GM12874 (cell line): Measurements from ENCODE around the gene DPEP2.

Source experiments
- TF ChIP-seq, protein P1 (sequence below): IDR thresholded peaks from 2 replicates; pipeline ENCODE4 v1.5.1; 2011; ENCODE audit warnings: low read depth, mild to moderate bottlenecking, control low read depth, low read length, moderate library complexity; ENCODE audit not compliant: insufficient read depth

The DPEP2 gene

DNA sequence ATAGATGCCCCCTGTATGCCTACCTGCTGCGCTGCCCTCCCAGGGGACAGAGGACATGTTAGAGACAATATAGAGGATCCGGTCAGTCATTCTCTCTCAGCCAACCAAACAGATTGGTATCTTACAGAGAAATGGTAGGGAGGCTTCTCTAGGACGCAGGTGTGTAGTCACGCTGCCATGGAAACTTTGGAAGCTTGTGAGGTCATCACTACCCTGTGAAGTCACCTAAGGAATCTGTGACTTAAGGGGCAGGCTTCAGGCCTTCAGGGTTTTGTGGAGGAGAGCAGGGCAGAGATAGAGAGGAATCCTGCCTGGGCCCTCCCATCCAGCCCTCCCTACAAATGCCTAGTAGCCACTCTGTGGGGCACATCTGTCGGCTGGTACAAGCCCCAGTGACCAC lies 16.4 kb upstream of the DPEP2 start, which contains the start of gene DPEP2NB:
DPEP2NB (minus strand) TSS at position 231 of the 400 bp plus-strand sequence; CDS start at position 90, 141 bp downstream.
- TF ChIP-seq, protein P1, sequence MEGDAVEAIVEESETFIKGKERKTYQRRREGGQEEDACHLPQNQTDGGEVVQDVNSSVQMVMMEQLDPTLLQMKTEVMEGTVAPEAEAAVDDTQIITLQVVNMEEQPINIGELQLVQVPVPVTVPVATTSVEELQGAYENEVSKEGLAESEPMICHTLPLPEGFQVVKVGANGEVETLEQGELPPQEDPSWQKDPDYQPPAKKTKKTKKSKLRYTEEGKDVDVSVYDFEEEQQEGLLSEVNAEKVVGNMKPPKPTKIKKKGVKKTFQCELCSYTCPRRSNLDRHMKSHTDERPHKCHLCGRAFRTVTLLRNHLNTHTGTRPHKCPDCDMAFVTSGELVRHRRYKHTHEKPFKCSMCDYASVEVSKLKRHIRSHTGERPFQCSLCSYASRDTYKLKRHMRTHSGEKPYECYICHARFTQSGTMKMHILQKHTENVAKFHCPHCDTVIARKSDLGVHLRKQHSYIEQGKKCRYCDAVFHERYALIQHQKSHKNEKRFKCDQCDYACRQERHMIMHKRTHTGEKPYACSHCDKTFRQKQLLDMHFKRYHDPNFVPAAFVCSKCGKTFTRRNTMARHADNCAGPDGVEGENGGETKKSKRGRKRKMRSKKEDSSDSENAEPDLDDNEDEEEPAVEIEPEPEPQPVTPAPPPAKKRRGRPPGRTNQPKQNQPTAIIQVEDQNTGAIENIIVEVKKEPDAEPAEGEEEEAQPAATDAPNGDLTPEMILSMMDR, result no peak

DNA sequence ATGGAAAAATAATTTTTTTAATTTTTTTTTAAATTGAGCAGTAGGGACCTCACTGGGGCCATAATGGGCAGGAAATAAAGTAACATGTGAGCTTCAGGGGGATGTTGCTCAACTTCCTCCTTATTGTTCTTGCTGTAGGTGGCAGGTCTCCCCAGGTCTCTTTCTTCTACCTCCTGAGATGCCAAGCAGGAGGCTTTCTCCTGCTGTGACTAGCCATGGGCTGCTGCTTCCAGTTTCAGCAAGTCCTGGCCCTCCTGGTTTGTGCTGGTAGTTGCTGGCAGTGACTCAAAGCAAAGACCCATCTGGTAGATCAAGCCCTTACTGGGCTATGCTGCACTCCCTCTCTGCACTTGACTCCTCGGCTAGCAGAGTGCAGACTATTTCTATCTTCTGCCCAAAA lies 14.2 kb upstream of the DPEP2 start:
- TF ChIP-seq, protein P1, result no peak

DNA sequence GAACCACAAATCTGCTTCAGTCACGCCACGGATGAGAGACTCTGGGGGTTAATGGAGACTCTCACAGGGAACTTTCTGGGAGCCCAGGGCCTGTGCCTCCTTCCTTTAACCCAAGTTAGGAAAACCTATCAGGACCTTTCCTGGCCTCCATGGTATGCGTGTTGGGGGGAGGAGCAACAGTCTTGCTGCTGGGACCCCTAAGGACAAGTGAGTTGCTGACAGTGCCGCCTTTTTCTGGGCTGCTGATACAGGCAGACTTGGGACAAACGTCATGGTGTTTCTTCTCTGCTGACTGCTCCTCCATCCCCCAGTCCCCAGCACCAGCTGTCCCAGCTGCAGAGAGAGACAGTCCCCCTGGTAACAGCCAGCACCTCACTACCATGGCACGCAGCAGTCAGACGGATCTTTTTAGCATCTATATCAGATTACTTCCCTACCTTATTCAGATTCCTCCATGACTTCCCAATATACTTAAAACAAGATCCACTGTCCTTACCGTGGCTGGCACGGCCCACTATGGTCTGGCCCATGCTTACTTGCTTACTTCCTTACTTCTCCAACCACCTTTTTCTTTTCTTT lies 10.0 kb upstream of the DPEP2 start:
- TF ChIP-seq, protein P1, result no peak

DNA sequence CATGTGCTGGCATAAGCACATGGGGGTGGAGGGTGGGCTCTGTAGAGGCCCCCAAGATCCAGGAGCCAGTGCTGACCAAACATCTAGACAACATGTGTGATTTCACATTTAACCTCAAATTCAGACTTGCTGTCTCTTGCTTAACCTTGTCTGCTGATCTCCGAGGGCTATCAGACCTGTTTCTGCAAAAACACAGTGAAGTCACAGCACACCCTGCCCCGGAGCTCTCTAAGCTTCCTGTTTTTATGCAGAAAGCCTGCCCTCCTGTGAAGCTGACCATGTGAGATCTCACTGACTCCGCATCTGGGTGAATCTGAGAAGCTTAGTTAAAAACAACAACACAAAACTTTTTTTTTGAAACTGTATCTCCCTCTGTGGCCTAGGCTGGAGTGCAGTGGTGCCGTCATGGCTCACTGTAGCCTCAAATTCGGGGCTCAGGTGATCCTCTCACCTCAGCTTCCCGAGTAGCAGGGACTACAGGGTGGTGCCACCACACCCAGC lies 6.6 kb upstream of the DPEP2 start:
- TF ChIP-seq, protein P1, result no peak

DNA sequence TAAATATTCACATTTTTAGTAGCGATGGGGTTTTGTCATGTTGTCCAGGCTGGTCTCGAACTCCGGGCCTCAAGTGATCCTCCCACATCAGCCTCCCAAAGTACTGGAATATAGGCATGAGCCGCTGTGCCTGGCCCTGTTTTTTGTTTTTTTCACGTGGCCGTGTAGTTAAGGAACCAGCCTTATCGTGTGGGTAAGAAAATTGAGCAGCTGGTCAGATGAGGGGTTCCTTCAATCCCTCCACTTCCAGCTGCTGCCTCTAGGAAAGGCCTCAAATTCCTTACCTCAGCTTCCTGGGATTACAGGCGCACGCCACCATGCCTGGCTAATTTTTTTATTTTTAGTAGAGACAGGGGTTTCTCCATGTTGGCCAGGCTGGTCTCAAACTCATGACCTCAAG lies 5.9 kb upstream of the DPEP2 start:
- TF ChIP-seq, protein P1, result no peak

DNA sequence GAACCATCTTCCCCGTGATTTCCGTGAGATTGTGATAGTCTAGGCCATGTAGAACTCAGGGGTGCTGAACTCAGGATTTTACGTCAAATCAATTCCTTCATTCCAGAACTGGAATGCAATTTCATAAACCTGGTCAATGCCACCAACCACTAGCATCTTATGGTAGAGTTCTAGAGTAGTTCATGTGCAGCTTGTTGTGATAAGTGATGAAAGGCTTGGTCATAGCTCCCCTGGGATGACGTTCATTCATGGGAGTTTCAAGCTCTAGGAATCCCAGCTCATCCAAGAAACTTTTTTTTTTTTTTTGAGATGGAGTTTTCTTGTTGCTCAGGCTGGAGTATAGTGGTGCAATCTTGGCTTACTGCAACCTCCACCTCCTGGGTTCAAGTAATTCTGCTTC lies 3.7 kb upstream of the DPEP2 start:
- TF ChIP-seq, protein P1, result no peak

DNA sequence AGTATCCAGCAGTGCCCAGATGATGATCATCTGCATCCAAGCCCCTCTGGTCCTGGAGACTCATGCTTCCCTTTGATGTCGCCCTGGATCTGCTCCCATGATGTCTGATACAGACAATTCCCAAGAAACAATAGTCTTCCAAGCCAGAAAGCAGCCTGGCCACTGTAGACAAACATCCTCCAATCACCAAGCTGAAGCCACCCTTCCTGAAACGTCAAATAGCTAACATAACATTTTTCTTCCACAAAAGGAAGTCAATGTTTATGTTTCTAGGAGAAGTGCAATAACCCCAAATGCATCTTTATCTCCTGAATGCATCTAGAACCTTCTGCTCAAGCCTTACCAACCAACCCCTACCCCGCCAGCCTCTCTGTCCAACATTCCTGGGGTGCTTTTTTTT lies 1.2 kb upstream of the DPEP2 start:
- TF ChIP-seq, protein P1, result no peak
